SK-N-SH (cell line): ENCODE measurements around the gene FYB2. TPM values are rescaled to one million over a fixed set of nuclear protein-coding genes. Genes with fewer than 3 reads are reported as not detected.

Experiments used
- CTCF ChIA-PET: fragments of 300-600, 350-600 bp; formaldehyde crosslinking; extraction: SDS; loops from one replicate; lab custom pipeline; 2021; lab: Yijun Ruan, JAX
- POLR2A ChIA-PET: fragments of 350-600 bp; sonication (Branson Sonifier 250); formaldehyde crosslinking; extraction: SDS; loops from one replicate; lab custom pipeline; 2020; ENCODE audit warnings: antibody characterized with exemption, inconsistent platforms; lab: Yijun Ruan, JAX
- DNase-seq: peaks from one replicate; pipeline ENCODE4 v3.0.0; 2012
- H2AFZ ChIP-seq: fragments of 200-600 bp; sonication (generic); 2 replicates; pipeline ENCODE4 v1.8.1; 2016; ENCODE audit warnings: antibody characterized with exemption, mild to moderate bottlenecking, low read depth
- H3F3A ChIP-seq: fragments of 200-600 bp; sonication (generic); replicated peaks from 2 replicates; pipeline ENCODE3; 2016; ENCODE audit warnings: antibody characterized with exemption, mild to moderate bottlenecking; ENCODE audit not compliant: insufficient read depth
- H3K27ac ChIP-seq, 2 experiments: fragments of 200-500 bp in 1 of 2; fragments of 200-600 bp in 1 of 2; sonication (Bioruptor generic) in 1 of 2; sonication (generic), shearing (Covaris generic) in 1 of 2; 2 replicates each; pipeline versions ENCODE4 v1.5.1 to v1.6.1; 2014 to 2016; ENCODE audit warnings: low read depth in 2 of 2, inconsistent platforms in 1 of 2, low read length in 1 of 2, mild to moderate bottlenecking in 1 of 2, mixed read lengths in 1 of 2
- H3K27me3 ChIP-seq: fragments of 200-600 bp; sonication (generic), shearing (Covaris generic); 2 replicates; pipeline ENCODE4 v1.6.1; 2016; ENCODE audit warnings: mixed run types; ENCODE audit not compliant: insufficient read depth
- H3K36me3 ChIP-seq, 2 experiments: fragments of 200-500 bp in 1 of 2; fragments of 200-600 bp in 1 of 2; sonication (Bioruptor generic) in 1 of 2; sonication (generic) in 1 of 2; replicated peaks in 1 of 2; 2 replicates each; pipeline versions ENCODE3 to v1.5.1; 2014 to 2016; ENCODE audit warnings: low read length in 1 of 2, mild to moderate bottlenecking in 1 of 2; ENCODE audit not compliant: insufficient read depth in 2 of 2, control insufficient read depth in 1 of 2
- H3K4me1 ChIP-seq, 2 experiments: fragments of 200-500 bp in 1 of 2; fragments of 200-600 bp in 1 of 2; sonication (Bioruptor generic) in 1 of 2; sonication (generic), shearing (Covaris generic) in 1 of 2; 2 replicates each; pipeline versions ENCODE4 v1.5.1 to v1.6.1; 2014 to 2016; ENCODE audit warnings: low read depth in 1 of 2, low read length in 1 of 2, mixed run types in 1 of 2; ENCODE audit not compliant: insufficient read depth in 2 of 2, control insufficient read depth in 1 of 2
- H3K4me2 ChIP-seq: fragments of 200-600 bp; sonication (generic), shearing (Covaris generic); 2 replicates; pipeline ENCODE4 v1.6.1; 2017; ENCODE audit warnings: mixed run types
- H3K4me3 ChIP-seq, 2 experiments: fragments of 200-500 bp in 1 of 2; fragments of 200-600 bp in 1 of 2; sonication (Bioruptor generic) in 1 of 2; sonication (generic), shearing (Covaris generic) in 1 of 2; 2 replicates each; pipeline versions ENCODE4 v1.5.1 to v1.8.1; 2014 to 2016; ENCODE audit warnings: low read depth in 2 of 2, inconsistent platforms in 1 of 2, low read length in 1 of 2, mild to moderate bottlenecking in 1 of 2, mixed read lengths in 1 of 2, moderate library complexity in 1 of 2
- H3K79me2 ChIP-seq: fragments of 200-600 bp; sonication (generic); 2 replicates; pipeline ENCODE4 v1.8.1; 2017; ENCODE audit warnings: mild to moderate bottlenecking; ENCODE audit not compliant: insufficient read depth
- H3K9ac ChIP-seq: fragments of 200-600 bp; sonication (generic); 2 replicates; pipeline ENCODE4 v1.6.1; 2017; ENCODE audit warnings: mixed run types
- H3K9me2 ChIP-seq: fragments of 200-600 bp; sonication (generic); 2 replicates; pipeline ENCODE4 v1.6.1; 2017; ENCODE audit warnings: mixed run types
- H3K9me3 ChIP-seq: fragments of 200-600 bp; sonication (generic); 2 replicates; pipeline ENCODE4 v1.6.1; 2017; ENCODE audit warnings: mixed run types, mild to moderate bottlenecking, moderate library complexity
- H4K20me1 ChIP-seq: fragments of 200-600 bp; sonication (generic); 2 replicates; pipeline ENCODE4 v1.6.1; 2017; ENCODE audit warnings: mild to moderate bottlenecking, mixed run types; ENCODE audit not compliant: insufficient read depth
- CHD2 ChIP-seq: fragments of 150-350 bp; IDR thresholded peaks from 2 replicates; pipeline ENCODE4 v1.6.1; 2018; ENCODE audit warnings: low read length; ENCODE audit not compliant: partially characterized antibody
- ELF1 ChIP-seq: IDR thresholded peaks from 2 replicates; pipeline ENCODE4 v1.4.0; 2012
- FOXM1 ChIP-seq: IDR thresholded peaks from 2 replicates; pipeline ENCODE4 v1.4.0; 2012; ENCODE audit warnings: low read depth, mild to moderate bottlenecking
- GABPA ChIP-seq: IDR thresholded peaks from 2 replicates; pipeline ENCODE4 v1.4.0; 2012; ENCODE audit warnings: low read depth, mild to moderate bottlenecking
- MEF2A ChIP-seq: IDR thresholded peaks from 2 replicates; pipeline ENCODE4 v1.4.0; 2012; ENCODE audit warnings: low read depth, borderline replicate concordance
- REST ChIP-seq: IDR thresholded peaks from 2 replicates; pipeline ENCODE4 v1.6.1; 2012; ENCODE audit warnings: mild to moderate bottlenecking, low read depth, low read length, moderate library complexity
- RFX5 ChIP-seq: IDR thresholded peaks from 2 replicates; pipeline ENCODE4 v1.6.1; 2012; ENCODE audit warnings: mild to moderate bottlenecking, improper control_type of control experiment, low read length
- SIN3A ChIP-seq: IDR thresholded peaks from 2 replicates; pipeline ENCODE4 v1.6.1; 2012; ENCODE audit warnings: low read depth, mild to moderate bottlenecking, low read length, moderate library complexity, borderline replicate concordance
- TCF12 ChIP-seq: IDR thresholded peaks from 2 replicates; pipeline ENCODE4 v1.4.0; 2012
- TEAD4 ChIP-seq: IDR thresholded peaks from 2 replicates; pipeline ENCODE4 v1.4.0; 2012; ENCODE audit warnings: mild to moderate bottlenecking, borderline replicate concordance; ENCODE audit not compliant: insufficient read depth
- USF2 ChIP-seq: fragments of 150-350 bp; IDR thresholded peaks from 2 replicates; pipeline ENCODE4 v1.6.1; 2017; ENCODE audit warnings: antibody characterized with exemption, low read length, low read depth, borderline replicate concordance
- ZBTB33 ChIP-seq: IDR thresholded peaks from 2 replicates; pipeline ENCODE4 v1.4.0; 2012; ENCODE audit warnings: low read depth, borderline replicate concordance
- WGBS: methylation state at CpG from one replicate; pipeline ENCODE4 v1.1.6; 2017; ENCODE audit warnings: low lambda C conversion rate; 5-methylcytosine and 5-hydroxymethylcytosine counted together
- polyA plus RNA-seq, 3 experiments: library from polyadenylated mRNA; depleted of rRNA; stranded (reverse); fragments of >200 nt; gene quantifications; 2 replicates each; pipeline ENCODE4 v1.2.3, GENCODE V29; 2012

FYB2 gene
- polyA plus RNA-seq, 1 of the 3 experiments (the other 2 are of a cell fraction), result not detected

- Histone ChIP-seq H3K4me1 (peaks cover 0 to 16% of the 10 kb centered on the region in 2 experiments; a peak in 2 of 4 replicates), H3K9ac (no peak overlapping the region), H3K9me2 (no peaks in the 10 kb centered on the region), H3K9me3 (no peaks in the 10 kb centered on the region), H4K20me1 (no peaks in the 10 kb centered on the region), H2AFZ (no peak overlapping the region), H3F3A (no peaks in the 10 kb centered on the region), H3K27ac (no peak overlapping the region), H3K79me2 (no peaks in the 10 kb centered on the region), H3K36me3 (no peaks in the 10 kb centered on the region), H3K4me2 (no peak overlapping the region), H3K4me3 (no peak overlapping the region), H3K27me3 (no peaks in the 10 kb centered on the region; the same call in 1 of the 2 replicates)
- no peak for DNase-seq
- CTCF ChIA-PET, result no interaction called here
- POLR2A ChIA-PET, result no interaction called here
- no peak for TF ChIP-seq GABPA
- no peak for TF ChIP-seq SIN3A
- no peak for TF ChIP-seq RFX5
- TF ChIP-seq TCF12, result no peak
- TF ChIP-seq MEF2A, result no peak
- TF ChIP-seq ZBTB33, result no peak
- TF ChIP-seq TEAD4, result no peak
- TF ChIP-seq REST, result no peak
- TF ChIP-seq USF2, result no peak
- TF ChIP-seq CHD2, result no peak
- TF ChIP-seq ELF1, result no peak
- WGBS, result 59% methylated on average over 2 of the region's 2 CpGs
These were observed 5.0 kb downstream of the FYB2 start for GRCh38 chr1:56814205-56814604.

GRCh38 chr1:56811331-56811730 lies 7.9 kb downstream of the FYB2 start:
- no peaks in the 10 kb centered on the region for H3K9me2 ChIP-seq
- no peak overlapping the region for H3K4me2 ChIP-seq
- no peak overlapping the region for H3K27ac ChIP-seq
- no peaks in the 10 kb centered on the region for H4K20me1 ChIP-seq
- no peaks in the 10 kb centered on the region for H3K79me2 ChIP-seq
- H3F3A ChIP-seq, result no peaks in the 10 kb centered on the region
- POLR2A ChIA-PET, result no interaction called here
- no peaks in the 10 kb centered on the region for H3K36me3 ChIP-seq
- CTCF ChIA-PET, result interaction anchor here (5.7 kb wide), 1 partner anchor 9 kb away, joined by 39 read pairs; the partner anchor contains the start of gene FYB2
- no peaks in the 10 kb centered on the region; the same call in 1 of the 2 replicates for H3K27me3 ChIP-seq
- no peak for TF ChIP-seq FOXM1
- TF ChIP-seq, all 33 proteins: peak for 0
- Histone ChIP-seq H3K9me3 (no peaks in the 10 kb centered on the region), H3K4me1 (no peaks in the 10 kb centered on the region; a peak in 1 of 4 replicates), H2AFZ (no peak overlapping the region), H3K9ac (no peak overlapping the region), H3K4me3 (no peak overlapping the region)
- WGBS, result 41% methylated on average over 2 of the region's 2 CpGs
- no peak for DNase-seq
